Measurements from ENCODE around the gene CPNE6. TPM values are rescaled to one million over a fixed set of nuclear protein-coding genes. Genes with fewer than 3 reads are reported as not detected.

The CPNE6 gene
- total and polyA plus RNA-seq, 2 of the 13 experiments (the other 11 are each of a cell fraction or from before 2014, with no cell fraction given) = not detected

GRCh38 chr14:24032727-24033418 lies 38.5 kb upstream of the CPNE6 start (continued):
- TF ChIP-seq, protein P1, sequence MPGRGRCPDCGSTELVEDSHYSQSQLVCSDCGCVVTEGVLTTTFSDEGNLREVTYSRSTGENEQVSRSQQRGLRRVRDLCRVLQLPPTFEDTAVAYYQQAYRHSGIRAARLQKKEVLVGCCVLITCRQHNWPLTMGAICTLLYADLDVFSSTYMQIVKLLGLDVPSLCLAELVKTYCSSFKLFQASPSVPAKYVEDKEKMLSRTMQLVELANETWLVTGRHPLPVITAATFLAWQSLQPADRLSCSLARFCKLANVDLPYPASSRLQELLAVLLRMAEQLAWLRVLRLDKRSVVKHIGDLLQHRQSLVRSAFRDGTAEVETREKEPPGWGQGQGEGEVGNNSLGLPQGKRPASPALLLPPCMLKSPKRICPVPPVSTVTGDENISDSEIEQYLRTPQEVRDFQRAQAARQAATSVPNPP (CRISPR knock-in tag; IDR thresholded peaks at IDR 0.05) = no peak
- TF ChIP-seq GATAD1 (CRISPR knock-in tag; IDR thresholded peaks at IDR 0.05) (no peak), SP4 (CRISPR knock-in tag; IDR thresholded peaks at IDR 0.05) (no peak), ZNF878 (CRISPR knock-in tag; IDR thresholded peaks at IDR 0.05) (peak; percentile 54), SIX4 (CRISPR knock-in tag; IDR thresholded peaks at IDR 0.05) (0 out of 2 replicates have a peak, but pooled peaks have one; percentile 57), PTBP1 (IDR thresholded peaks at IDR 0.05; ENCODE audit: low read depth, low read length, poor library complexity, severe bottlenecking) (no peak), CENPBD1 (CRISPR knock-in tag; IDR thresholded peaks at IDR 0.05; ENCODE audit: borderline replicate concordance, low read depth) (no peak), DNMT3B (CRISPR knock-in tag; conservative IDR thresholded peaks at IDR 0.05) (peak; percentile 83; the same call in 1 of the 2 replicates), ZNF362 (CRISPR knock-in tag; IDR thresholded peaks at IDR 0.05; ENCODE audit: borderline replicate concordance) (peak; percentile 58; the same call in 1 of the 2 replicates), FOXO1 (CRISPR knock-in tag; IDR thresholded peaks at IDR 0.05) (0 out of 2 replicates have a peak, but pooled peaks have one; percentile 53), ZFP1 (CRISPR knock-in tag; IDR thresholded peaks at IDR 0.05) (peak; percentile 53; the same call in 1 of the 2 replicates), ZNF749 (CRISPR knock-in tag; IDR thresholded peaks at IDR 0.05; ENCODE audit: borderline replicate concordance) (no peak), TEAD2 (CRISPR knock-in tag; IDR thresholded peaks at IDR 0.05) (no peak), ZNF138 (CRISPR knock-in tag; IDR thresholded peaks at IDR 0.05; ENCODE audit: low read depth) (no peak), MAZ (IDR thresholded peaks at IDR 0.05; ENCODE audit: borderline replicate concordance, low read depth, low read length) (no peak), MAZ (CRISPR knock-in tag; IDR thresholded peaks at IDR 0.05; ENCODE audit: low read depth) (no peak), ZNF510 (CRISPR knock-in tag; IDR thresholded peaks at IDR 0.05; ENCODE audit: low read depth) (no peak), ZNF331 (CRISPR knock-in tag; IDR thresholded peaks at IDR 0.05) (peak; percentile 84), NFE2L2 (IDR thresholded peaks at IDR 0.05; ENCODE audit: low read length) (peak; percentile 99), BORCS8-MEF2B (CRISPR knock-in tag; IDR thresholded peaks at IDR 0.05) (no peak), ZSCAN30 (CRISPR knock-in tag; IDR thresholded peaks at IDR 0.05) (no peak), HOXA5 (CRISPR knock-in tag; IDR thresholded peaks at IDR 0.05) (0 out of 2 replicates have a peak, but pooled peaks have one; percentile 18)
- TF ChIP-seq, protein P2, sequence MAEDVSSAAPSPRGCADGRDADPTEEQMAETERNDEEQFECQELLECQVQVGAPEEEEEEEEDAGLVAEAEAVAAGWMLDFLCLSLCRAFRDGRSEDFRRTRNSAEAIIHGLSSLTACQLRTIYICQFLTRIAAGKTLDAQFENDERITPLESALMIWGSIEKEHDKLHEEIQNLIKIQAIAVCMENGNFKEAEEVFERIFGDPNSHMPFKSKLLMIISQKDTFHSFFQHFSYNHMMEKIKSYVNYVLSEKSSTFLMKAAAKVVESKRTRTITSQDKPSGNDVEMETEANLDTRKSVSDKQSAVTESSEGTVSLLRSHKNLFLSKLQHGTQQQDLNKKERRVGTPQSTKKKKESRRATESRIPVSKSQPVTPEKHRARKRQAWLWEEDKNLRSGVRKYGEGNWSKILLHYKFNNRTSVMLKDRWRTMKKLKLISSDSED (CRISPR knock-in tag; IDR thresholded peaks at IDR 0.05) = no peak

Data from HepG2 (cell line).